ENCODE results near the gene IL31RA.
"Not testable (repeated sequence)": the region's sequence is repeated elsewhere in the genome, so short reads cannot be mapped to it uniquely, and the experiment has no call there.

- TF ChIP-seq, protein P1, sequence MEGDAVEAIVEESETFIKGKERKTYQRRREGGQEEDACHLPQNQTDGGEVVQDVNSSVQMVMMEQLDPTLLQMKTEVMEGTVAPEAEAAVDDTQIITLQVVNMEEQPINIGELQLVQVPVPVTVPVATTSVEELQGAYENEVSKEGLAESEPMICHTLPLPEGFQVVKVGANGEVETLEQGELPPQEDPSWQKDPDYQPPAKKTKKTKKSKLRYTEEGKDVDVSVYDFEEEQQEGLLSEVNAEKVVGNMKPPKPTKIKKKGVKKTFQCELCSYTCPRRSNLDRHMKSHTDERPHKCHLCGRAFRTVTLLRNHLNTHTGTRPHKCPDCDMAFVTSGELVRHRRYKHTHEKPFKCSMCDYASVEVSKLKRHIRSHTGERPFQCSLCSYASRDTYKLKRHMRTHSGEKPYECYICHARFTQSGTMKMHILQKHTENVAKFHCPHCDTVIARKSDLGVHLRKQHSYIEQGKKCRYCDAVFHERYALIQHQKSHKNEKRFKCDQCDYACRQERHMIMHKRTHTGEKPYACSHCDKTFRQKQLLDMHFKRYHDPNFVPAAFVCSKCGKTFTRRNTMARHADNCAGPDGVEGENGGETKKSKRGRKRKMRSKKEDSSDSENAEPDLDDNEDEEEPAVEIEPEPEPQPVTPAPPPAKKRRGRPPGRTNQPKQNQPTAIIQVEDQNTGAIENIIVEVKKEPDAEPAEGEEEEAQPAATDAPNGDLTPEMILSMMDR (IDR thresholded peaks at IDR 0.05; ENCODE audit: low read depth, low read length) = not testable (repeated sequence)
- TF ChIP-seq EZH2phosphoT487 (IDR thresholded peaks at IDR 0.05; ENCODE audit: low read depth) = not testable (repeated sequence)
Measured at GRCh38 chr5:55808814-55809213, 42.3 kb upstream of the IL31RA start.

All from OCI-LY3 (cell line).